ENCODE results near the gene AKT3. TPM values are rescaled to one million over a fixed set of nuclear protein-coding genes. Genes with fewer than 3 reads are reported as not detected.
A peak's percentile ranks its signal among the peaks of the same experiment; 100 is the strongest.
"Not testable (repeated sequence)": the region's sequence is repeated elsewhere in the genome, so short reads cannot be mapped to it uniquely, and the experiment has no call there.

The AKT3 gene
- polyA plus RNA-seq, 5 donors: 15.9 to 39.2 (median 33.1) TPM

DNA sequence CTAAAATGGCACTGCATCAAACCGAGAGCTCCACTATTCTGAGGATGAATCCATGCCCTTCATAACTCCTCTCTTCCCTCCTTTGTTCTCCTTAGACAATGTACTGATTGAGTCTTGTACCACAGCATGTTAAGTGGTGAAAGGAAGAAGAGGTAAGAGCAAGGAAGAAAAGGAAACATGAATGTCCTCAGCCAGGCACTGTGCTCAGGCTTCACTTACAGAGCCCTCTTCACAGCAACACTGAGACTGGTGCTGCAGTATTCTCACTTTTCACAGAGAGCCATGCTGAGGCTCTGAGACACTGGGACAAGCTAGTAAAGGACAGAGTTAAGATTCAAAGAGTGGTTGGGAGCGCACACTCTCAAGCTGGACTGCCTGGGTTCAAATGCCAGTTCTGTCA, 143.5 kb downstream of the AKT3 start:
- DNase-seq: no peak

DNA sequence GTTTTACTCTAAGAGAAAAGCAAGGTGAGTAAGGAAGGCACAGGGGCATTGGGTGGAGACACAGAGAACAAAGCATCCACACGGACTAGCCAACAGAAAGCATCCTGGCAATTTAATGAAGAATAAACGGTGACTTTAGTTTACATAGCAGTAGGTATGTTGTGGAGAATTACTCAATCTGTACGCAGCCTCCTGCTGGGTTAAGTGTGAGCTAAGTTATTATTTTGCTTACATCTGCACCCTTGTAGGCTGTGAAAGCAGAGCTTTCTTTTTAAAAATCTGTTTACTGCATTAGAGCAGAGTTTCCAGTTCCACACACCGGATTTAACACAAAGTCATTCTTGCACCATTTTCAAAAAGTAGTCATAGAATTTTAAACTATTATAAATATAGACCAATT, 144.5 kb downstream of the AKT3 start:
- DNase-seq: no peak

GRCh38 chr1:243701872-243702271, 148.2 kb downstream of the AKT3 start:
- DNase-seq: no peak

GRCh38 chr1:243693800-243694199, 156.2 kb downstream of the AKT3 start:
- no peak for DNase-seq

DNA sequence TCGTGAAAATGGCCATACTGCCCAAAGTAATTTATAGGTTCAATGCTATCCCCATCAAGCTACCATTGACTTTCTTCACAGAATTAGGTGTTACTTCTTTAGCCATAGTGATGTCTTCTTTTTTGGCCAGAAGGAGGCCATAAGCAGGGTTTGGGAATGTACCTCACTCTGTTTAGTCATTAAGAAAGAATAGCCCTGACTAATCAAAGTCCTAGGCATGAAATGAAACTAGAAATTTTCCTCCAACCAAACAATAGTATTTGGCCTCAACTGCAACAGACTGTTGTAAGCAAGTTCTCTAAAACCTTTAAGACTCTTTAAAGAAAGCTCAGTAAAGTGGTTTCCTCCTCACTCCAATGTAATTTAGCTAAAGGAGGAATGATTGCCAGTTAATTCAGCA, 163.9 kb downstream of the AKT3 start:
- no peak for DNase-seq

DNA sequence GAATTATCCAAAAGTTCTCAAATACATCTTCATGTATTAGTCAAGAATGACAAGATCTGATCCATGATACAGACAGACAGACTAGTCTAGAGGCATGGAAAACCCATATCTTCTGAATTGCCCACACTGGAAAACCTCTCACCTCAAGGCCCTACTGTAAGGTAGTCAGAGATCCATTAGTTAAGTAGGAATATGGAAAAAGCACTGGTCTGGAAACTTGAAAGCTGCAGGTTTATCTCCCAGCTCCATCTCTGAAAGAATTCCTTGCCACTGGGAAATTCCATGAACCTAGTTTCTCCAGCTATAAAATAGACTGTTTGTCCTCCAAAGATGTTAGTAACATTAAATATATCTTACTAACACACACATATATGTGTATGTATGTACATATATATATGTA, 169.2 kb downstream of the AKT3 start:
- no peak for DNase-seq

DNA sequence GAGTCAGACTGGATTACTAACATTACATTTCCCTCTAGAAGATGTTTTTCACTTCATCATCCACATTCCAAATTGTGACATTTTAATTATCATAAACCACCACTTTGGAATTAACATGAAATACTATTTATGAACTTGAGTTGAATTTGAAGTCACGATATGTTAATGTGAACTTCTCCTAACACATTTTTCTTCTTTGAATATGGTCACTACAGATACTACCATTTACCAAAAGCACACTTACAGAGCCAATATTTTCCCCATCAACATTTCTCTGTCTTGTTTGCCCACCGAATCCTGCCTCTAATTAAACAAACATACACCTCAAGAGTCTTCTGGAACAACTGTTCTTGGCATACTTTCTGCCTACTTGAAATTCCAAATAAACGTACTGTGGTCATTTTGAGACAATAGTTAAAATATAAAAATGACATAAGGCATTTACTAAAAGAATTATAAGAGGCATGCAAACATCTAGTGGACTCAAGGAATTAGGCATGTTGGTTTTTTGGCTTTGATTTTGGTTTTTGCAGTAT, 177.4 kb downstream of the AKT3 start:
- peak; percentile 3 to 4 for DNase-seq

DNA sequence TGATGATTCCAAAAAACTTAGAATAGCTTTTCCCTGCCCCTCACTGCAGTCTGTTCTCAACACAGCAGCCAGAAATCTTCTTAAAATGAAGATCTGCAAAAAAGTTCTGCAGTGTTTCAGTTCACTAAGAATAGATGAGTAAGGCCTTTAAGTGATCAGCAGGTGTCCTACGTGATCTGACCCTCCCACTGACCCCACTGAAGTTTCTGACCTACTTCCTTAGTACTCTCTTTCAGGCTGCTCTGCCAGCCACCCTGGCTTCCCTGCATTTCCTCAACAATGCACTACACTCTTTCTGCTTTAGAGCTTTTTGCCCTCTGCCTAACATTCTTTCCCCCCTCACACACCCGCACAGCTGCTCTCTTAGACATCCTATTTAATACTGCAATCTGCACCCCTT, 182.5 kb downstream of the AKT3 start:
- DNase-seq: no peak

- no peak for DNase-seq
Measured at GRCh38 chr1:243667133-243667532, 182.9 kb downstream of the AKT3 start.

DNA sequence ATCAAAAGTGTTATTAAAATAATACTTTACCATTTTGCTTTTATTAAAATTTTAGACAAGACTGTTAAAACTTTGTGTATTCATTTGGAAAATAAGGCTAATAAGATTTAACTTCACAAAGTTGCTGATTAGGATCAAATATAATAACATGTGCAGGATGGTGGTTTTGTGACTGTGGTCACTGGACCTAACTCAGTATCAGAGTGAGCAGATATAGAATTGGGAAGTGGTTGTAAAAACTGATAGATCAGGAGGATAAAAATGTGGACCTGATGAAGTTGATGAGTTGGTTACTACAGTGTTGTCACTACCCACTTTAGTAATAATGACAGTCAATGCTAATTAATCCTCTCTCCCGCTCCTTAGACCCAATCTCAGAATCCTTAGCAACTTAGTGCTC, 186.4 kb downstream of the AKT3 start:
- DNase-seq: no peak

DNA sequence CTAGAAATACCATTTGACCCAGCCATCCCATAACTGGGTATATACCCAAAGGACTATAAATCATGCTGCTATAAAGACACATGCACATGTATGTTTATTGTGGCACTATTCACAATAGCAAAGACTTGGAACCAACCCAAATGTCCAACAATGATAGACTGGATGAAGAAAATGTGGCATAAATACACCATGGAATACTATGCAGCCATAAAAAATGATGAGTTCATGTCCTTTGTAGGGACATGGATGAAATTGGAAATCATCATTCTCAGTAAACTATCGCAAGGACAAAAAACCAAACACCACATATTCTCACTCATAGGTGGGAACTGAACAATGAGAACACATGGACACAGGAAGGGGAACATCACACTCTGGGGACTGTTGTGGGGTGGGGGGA, 187.9 kb downstream of the AKT3 start:
- not testable (repeated sequence) for DNase-seq

GRCh38 chr1:243658594-243659105, 191.4 kb downstream of the AKT3 start:
- no peak for DNase-seq

GRCh38 chr1:243657793-243658192, 192.2 kb downstream of the AKT3 start:
- no peak for DNase-seq

- DNase-seq: not testable (repeated sequence)
Measured at GRCh38 chr1:243649530-243649929, 200.5 kb downstream of the AKT3 start.

- no peak for DNase-seq
Measured at GRCh38 chr1:243646841-243647240, 203.2 kb downstream of the AKT3 start.

DNA sequence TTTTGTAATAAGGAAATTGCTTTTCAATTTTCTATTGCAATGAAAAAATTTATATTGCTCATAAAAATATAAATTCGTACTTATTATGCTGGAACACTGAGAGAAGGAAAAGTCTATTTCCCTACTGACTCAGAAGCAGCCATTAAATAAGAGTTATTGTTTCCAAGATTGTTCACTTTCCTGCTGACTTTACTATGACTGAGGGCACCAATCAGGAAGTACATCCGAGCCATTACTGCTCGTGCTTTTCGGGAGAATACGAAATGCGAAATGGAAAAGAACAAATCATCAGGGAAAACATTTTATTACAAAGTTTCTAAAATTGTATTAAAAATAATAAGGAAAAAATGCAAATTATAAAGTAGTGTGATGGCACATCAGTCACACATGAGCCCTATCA, 204.8 kb downstream of the AKT3 start:
- no peak for DNase-seq

- DNase-seq: no peak
Measured at GRCh38 chr1:243642936-243643335, 207.1 kb downstream of the AKT3 start.

GRCh38 chr1:243639027-243639658, 210.9 kb downstream of the AKT3 start:
- DNase-seq: no peak

GRCh38 chr1:243638186-243638585, 211.9 kb downstream of the AKT3 start:
- no peak for DNase-seq

DNA sequence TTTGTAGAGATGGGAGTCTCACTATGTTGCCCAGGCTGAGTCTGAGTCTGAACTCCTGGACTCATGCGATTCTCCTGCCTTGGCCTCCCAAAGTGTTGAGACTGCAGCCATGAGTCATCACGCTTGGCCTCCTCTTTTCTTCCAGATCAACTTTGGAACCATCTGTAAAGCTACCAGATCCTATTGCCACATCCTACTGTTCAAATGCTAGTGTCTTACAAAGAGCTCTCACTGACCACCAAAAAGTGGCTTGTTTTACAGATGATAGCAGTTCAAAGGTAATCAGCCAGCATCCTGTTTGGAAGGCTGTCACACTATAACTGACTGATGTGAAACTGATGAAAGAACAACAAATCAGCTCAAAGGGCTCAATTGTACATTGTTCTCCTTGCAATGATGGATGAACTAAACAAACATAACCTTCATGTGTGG, 221.6 kb downstream of the AKT3 start:
- no peak for DNase-seq

DNA sequence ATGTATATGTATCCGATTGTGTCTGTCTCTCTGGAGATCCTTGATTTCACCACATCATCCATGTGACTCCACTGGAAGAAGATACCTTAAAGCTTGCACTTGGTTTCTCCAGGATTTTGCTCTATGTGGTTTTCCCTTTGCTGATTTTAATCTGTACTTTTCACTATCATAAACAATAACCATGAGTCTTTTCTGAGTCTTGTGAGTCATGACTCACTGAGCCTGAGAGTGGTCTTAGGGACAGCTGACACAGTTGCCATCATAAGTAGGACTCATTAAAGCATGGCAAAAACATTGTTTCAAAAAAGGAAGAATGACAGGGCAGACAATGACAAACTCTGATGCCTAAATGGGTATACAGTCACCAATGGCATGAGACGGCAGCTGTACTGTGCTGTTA, 226.2 kb downstream of the AKT3 start:
- no peak for DNase-seq

- no peak for DNase-seq
Measured at GRCh38 chr1:243621973-243622372, 228.1 kb downstream of the AKT3 start.

GRCh38 chr1:243620096-243620495, 229.9 kb downstream of the AKT3 start:
- DNase-seq: no peak

DNA sequence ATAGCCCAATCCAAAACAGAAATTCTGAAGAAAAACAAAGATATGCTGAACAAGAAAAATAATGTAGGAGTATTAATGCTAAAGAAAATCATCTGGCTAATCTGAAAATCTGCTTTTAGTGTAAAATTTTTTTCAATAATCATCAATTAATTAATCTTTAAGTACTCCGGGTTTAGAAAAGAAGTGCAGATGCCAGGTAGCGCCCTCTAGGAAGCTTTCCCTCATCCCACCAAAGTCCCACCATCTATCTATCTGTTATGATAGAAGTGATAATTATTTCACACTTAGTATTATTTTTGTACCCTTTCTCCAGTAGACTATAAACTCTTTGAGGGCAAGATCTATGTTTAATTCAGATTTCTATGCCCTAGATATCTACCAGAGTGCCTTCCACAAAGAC, 240.3 kb downstream of the AKT3 start:
- DNase-seq: no peak

Data from right lung (tissue), 5 donors.